Activated naive CD4-positive, alpha-beta T cell treated with anti-CD3 and anti-CD28 coated beads, Interleukin-2, amount 10 ng/mL, durations not matched to agents 5 hours and 36 hours (primary cell): ENCODE data around the gene ASNS. TPM values are rescaled to one million over a fixed set of nuclear protein-coding genes. Genes with fewer than 3 reads are reported as not detected.

Source experiments
- total RNA-seq, 2 experiments: library from RNA; stranded (reverse); gene quantifications; one replicate each; pipeline ENCODE4 v1.2.3, GENCODE V29; 2021

Gene ASNS, protein sequence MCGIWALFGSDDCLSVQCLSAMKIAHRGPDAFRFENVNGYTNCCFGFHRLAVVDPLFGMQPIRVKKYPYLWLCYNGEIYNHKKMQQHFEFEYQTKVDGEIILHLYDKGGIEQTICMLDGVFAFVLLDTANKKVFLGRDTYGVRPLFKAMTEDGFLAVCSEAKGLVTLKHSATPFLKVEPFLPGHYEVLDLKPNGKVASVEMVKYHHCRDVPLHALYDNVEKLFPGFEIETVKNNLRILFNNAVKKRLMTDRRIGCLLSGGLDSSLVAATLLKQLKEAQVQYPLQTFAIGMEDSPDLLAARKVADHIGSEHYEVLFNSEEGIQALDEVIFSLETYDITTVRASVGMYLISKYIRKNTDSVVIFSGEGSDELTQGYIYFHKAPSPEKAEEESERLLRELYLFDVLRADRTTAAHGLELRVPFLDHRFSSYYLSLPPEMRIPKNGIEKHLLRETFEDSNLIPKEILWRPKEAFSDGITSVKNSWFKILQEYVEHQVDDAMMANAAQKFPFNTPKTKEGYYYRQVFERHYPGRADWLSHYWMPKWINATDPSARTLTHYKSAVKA
- 10 to 100 TPM; 49.4 to 54.6 TPM for total RNA-seq

DNA sequence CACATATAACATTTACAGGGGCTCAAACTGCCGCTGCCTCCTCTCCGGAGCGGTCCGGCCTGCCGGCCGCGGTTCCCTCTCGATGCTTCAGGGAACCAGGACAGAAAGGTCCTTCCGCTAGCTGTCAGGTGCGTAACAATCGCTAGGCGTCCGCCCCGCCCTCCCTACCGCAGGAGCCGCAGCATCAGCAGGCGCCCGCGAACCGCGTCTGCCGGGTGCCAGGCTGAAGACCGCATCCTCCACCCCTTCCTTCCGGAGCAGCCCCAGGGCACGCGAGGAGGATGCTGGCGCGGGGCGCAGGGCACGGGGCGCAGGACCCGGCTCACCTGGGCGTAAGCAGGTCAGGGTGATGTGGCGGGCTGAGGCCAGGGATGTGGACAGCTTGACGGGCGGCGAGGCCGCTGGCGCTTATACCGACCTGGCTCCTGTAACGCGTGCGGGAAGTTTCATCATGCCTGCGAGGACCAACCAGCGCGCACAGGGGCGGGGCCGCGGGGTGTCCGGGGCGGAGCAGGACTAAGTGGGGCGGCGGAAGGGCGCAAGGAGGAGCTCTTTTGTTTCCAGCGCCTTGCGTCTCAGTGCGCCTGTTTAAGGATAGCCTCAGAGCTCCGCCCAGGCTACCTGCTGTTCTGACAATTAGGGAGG is at the start of gene ASNS:
Gene ASNS (minus strand): TSS at position 384 of the 645 bp plus-strand sequence. CDS start 3,252 bp downstream, outside the sequence.

Other genes with a start within 250 kb of the ASNS start
- not detected for gene TAC1, start 140.3 kb downstream of the ASNS start, total RNA-seq
- not detected for gene OCM2, start 117.8 kb upstream of the ASNS start, total RNA-seq
- 10 to 100 TPM; 12.5 to 15.6 TPM for gene LMTK2, start 234.5 kb upstream of the ASNS start, total RNA-seq